Peyer's patch (tissue), 4 donors: Measurements from ENCODE around the gene GIGYF1. TPM values are rescaled to one million over a fixed set of nuclear protein-coding genes. Genes with fewer than 3 reads are reported as not detected.
"Not testable (repeated sequence)": the region's sequence is repeated elsewhere in the genome, so short reads cannot be mapped to it uniquely, and the experiment has no call there.

Source experiments
- DNase-seq, 3 donors: peaks; one replicate each; pipeline ENCODE4 v3.0.0-alpha.2; 2017 to 2019
- H3K27ac ChIP-seq, 4 donors: fragments of 200-600 bp; sonication (generic); one replicate each; pipeline ENCODE4 v1.5.1; 2016 to 2019
- H3K27me3 ChIP-seq, 2 donors: fragments of 200-600 bp; sonication (generic); one replicate each; pipeline ENCODE4 v1.5.1; 2019
- H3K36me3 ChIP-seq, 3 donors: fragments of 200-600 bp; sonication (generic); one replicate each; pipeline ENCODE4 v1.5.1; 2016 to 2019
- H3K4me1 ChIP-seq, 4 donors: fragments of 200-600 bp; sonication (generic); one replicate each; pipeline ENCODE4 v1.5.1; 2016 to 2019
- H3K4me3 ChIP-seq, 4 donors: fragments of 200-600 bp; sonication (generic); 1 replicate in 3 of 4; 2 replicates in 1 of 4; pipeline ENCODE4 v1.5.1; 2016 to 2019; ENCODE audit warnings: mild to moderate bottlenecking in 1 of 4
- H3K9me3 ChIP-seq, 4 donors: fragments of 200-600 bp; sonication (generic); one replicate each; pipeline ENCODE4 v1.5.1; 2016 to 2019; ENCODE audit warnings: mild to moderate bottlenecking in 1 of 4
- POLR2A ChIP-seq, 2 donors: fragments of 450-650 bp; IDR thresholded peaks; one replicate each; pipeline ENCODE4 v1.5.1; 2017; ENCODE audit warnings: antibody characterized with exemption in 2 of 2, mild to moderate bottlenecking in 2 of 2, moderate library complexity in 2 of 2
- total RNA-seq, 4 donors: library from RNA; depleted of rRNA; stranded (reverse); fragments of >200 nt; gene quantifications; one replicate each; pipeline ENCODE4 v1.1.0, GENCODE V29; 2016
- TF ChIP-seq, protein P1 (sequence below), 6 experiments: fragments of 450-650 bp in 4 of 6; fragments of 200-600 bp in 2 of 6; sonication (generic) in 1 of 6; IDR thresholded peaks; one replicate each; pipeline ENCODE4 v1.5.1; 2017 to 2019; ENCODE audit warnings: antibody characterized with exemption in 6 of 6, mild to moderate bottlenecking in 3 of 6, moderate library complexity in 1 of 6

Gene GIGYF1
- total RNA-seq, 4 donors from 2014 or later, result 41.3 to 126 (median 72.9) TPM

DNA sequence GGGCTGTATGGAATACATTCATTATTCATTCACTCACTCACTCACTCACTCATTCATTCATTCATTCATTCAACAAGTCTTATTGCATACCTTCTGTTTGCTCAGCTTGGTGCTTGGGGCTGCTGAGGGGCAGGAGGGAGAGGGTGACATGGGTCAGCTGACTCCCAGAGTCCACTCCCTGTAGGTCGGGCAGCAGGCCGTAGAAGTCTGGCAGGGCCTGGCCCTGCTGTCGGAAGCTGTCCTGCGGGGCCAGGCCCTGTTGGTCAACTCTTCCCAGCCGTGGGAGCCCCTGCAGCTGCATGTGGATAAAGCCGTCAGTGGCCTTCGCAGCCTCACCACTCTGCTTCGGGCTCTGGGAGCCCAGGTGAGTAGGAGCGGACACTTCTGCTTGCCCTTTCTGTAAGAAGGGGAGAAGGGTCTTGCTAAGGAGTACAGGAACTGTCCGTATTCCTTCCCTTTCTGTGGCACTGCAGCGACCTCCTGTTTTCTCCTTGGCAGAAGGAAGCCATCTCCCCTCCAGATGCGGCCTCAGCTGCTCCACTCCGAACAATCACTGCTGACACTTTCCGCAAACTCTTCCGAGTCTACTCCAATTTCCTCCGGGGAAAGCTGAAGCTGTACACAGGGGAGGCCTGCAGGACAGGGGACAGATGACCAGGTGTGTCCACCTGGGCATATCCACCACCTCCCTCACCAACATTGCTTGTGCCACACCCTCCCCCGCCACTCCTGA is 28.6 kb upstream of the GIGYF1 start:
- DNase-seq, result no peak
- H3K4me1 ChIP-seq, result peaks cover 0 to 19% (median 0%) of the 10 kb centered on the region in 4 donors
- no peak for TF ChIP-seq POLR2A (IDR thresholded peaks at IDR 0.05)
- TF ChIP-seq, protein P1, sequence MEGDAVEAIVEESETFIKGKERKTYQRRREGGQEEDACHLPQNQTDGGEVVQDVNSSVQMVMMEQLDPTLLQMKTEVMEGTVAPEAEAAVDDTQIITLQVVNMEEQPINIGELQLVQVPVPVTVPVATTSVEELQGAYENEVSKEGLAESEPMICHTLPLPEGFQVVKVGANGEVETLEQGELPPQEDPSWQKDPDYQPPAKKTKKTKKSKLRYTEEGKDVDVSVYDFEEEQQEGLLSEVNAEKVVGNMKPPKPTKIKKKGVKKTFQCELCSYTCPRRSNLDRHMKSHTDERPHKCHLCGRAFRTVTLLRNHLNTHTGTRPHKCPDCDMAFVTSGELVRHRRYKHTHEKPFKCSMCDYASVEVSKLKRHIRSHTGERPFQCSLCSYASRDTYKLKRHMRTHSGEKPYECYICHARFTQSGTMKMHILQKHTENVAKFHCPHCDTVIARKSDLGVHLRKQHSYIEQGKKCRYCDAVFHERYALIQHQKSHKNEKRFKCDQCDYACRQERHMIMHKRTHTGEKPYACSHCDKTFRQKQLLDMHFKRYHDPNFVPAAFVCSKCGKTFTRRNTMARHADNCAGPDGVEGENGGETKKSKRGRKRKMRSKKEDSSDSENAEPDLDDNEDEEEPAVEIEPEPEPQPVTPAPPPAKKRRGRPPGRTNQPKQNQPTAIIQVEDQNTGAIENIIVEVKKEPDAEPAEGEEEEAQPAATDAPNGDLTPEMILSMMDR (IDR thresholded peaks at IDR 0.05), result no peak

DNA sequence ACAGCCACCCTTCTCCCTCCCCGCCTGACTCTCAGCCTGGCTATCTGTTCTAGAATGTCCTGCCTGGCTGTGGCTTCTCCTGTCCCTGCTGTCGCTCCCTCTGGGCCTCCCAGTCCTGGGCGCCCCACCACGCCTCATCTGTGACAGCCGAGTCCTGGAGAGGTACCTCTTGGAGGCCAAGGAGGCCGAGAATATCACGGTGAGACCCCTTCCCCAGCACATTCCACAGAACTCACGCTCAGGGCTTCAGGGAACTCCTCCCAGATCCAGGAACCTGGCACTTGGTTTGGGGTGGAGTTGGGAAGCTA is 27.4 kb upstream of the GIGYF1 start:
- TF ChIP-seq, protein P1 (IDR thresholded peaks at IDR 0.05), result no peak
- TF ChIP-seq POLR2A (IDR thresholded peaks at IDR 0.05), result no peak
- no peak overlapping the region for H3K27ac ChIP-seq
- DNase-seq, result no peak
- no peaks in the 10 kb centered on the region for H3K36me3 ChIP-seq
- H3K9me3 ChIP-seq, result no peaks in the 10 kb centered on the region
- peaks cover 0 to 16% of the 10 kb centered on the region in 2 donors for H3K27me3 ChIP-seq
- peaks cover 0 to 19% (median 0%) of the 10 kb centered on the region in 4 donors for H3K4me1 ChIP-seq
- no peak overlapping the region for H3K4me3 ChIP-seq

More for the DNA sequence above, 28.6 kb upstream of the GIGYF1 start:
- Histone ChIP-seq H3K36me3 (no peaks in the 10 kb centered on the region), H3K9me3 (no peaks in the 10 kb centered on the region), H3K27me3 (peaks cover 0 to 16% of the 10 kb centered on the region in 2 donors), H3K27ac (no peak overlapping the region), H3K4me3 (no peak overlapping the region)

DNA sequence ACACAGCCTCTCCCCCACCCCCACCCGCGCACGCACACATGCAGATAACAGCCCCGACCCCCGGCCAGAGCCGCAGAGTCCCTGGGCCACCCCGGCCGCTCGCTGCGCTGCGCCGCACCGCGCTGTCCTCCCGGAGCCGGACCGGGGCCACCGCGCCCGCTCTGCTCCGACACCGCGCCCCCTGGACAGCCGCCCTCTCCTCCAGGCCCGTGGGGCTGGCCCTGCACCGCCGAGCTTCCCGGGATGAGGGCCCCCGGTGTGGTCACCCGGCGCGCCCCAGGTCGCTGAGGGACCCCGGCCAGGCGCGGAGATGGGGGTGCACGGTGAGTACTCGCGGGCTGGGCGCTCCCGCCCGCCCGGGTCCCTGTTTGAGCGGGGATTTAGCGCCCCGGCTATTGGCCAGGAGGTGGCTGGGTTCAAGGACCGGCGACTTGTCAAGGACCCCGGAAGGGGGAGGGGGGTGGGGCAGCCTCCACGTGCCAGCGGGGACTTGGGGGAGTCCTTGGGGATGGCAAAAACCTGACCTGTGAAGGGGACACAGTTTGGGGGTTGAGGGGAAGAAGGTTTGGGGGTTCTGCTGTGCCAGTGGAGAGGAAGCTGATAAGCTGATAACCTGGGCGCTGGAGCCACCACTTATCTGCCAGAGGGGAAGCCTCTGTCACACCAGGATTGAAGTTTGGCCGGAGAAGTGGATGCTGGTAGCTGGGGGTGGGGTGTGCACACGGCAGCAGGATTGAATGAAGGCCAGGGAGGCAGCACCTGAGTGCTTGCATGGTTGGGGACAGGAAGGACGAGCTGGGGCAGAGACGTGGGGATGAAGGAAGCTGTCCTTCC is 26.8 kb upstream of the GIGYF1 start:
- no peak for DNase-seq
- Histone ChIP-seq H3K27ac (no peak overlapping the region), H3K4me3 (peak overlapping the region in 3 of 4 donors; percentile 6 to 19 (median 17)), H3K36me3 (no peaks in the 10 kb centered on the region), H3K4me1 (peaks cover 0 to 19% (median 0%) of the 10 kb centered on the region in 4 donors), H3K9me3 (no peaks in the 10 kb centered on the region), H3K27me3 (peaks cover 0 to 16% of the 10 kb centered on the region in 2 donors)
- no peak for TF ChIP-seq POLR2A (IDR thresholded peaks at IDR 0.05)
- TF ChIP-seq, protein P1 (IDR thresholded peaks at IDR 0.05), result no peak

DNA sequence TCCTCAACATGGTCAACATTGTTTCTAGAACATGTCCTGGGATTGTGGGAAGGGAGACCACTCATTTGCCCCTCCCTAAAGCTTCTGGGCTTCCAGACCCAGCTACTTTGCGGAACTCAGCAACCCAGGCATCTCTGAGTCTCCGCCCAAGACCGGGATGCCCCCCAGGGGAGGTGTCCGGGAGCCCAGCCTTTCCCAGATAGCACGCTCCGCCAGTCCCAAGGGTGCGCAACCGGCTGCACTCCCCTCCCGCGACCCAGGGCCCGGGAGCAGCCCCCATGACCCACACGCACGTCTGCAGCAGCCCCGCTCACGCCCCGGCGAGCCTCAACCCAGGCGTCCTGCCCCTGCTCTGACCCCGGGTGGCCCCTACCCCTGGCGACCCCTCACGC is 26.2 kb upstream of the GIGYF1 start, which contains the start of gene EPO:
TSS of gene EPO (plus strand) at position 190 of the 392 bp plus-strand sequence. CDS start 513 bp downstream, outside the sequence.
- Histone ChIP-seq H3K9me3 (no peaks in the 10 kb centered on the region), H3K27ac (no peak within 1 kb of the TSS), H3K4me1 (peaks cover 0 to 16% (median 0%) of the 10 kb centered on the region in 4 donors), H3K27me3 (peaks cover 0 to 16% of the 10 kb centered on the region in 2 donors), H3K36me3 (no peaks in the 10 kb centered on the region), H3K4me3 (peak within 1 kb of the TSS in 3 of 4 donors; percentile 6 to 19 (median 17))
- DNase-seq, result no peak
- no peak for TF ChIP-seq POLR2A (IDR thresholded peaks at IDR 0.05)
- TF ChIP-seq, protein P1 (IDR thresholded peaks at IDR 0.05), result no peak

DNA sequence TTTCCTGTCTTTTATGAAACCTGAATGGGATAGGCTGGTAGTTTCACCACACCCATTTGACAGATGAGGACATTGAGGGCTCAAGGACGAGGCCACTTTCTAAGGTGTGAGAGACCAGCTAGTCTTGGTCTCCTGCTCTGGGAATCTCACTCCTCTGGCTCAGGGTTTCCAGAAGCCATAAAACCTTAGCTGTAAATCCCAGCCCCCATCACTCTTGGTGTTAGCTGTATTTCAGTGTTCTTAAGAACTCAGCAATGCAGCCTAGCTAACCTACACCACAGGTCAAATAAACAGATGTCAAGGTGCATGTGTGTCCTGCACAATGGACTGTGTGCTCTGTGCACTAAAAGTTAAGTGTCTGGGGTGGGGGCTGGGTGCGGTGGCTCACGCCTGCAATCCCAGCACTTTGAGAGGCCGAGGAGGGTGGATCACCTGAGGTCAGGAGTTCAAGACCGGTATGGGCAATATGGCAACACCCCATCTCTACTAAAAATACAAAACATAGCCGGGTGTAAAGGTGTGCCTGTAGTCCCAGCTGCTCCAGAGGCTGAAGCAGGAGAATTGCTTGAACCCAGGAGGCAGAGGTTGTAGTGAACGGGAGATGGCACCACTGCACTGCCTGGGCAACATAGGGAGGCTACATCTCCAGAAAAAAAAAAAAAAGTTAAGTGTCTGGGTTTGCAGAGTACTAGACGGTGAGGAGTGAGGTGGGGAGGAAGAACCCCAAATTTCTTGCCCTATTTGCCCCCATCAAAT is 25.7 kb upstream of the GIGYF1 start:
- H3K4me1 ChIP-seq, result peaks cover 0 to 12% (median 0%) of the 10 kb centered on the region in 4 donors
- H3K36me3 ChIP-seq, result no peaks in the 10 kb centered on the region
- H3K27me3 ChIP-seq, result peaks cover 0 to 16% of the 10 kb centered on the region in 2 donors
- no peak overlapping the region for H3K4me3 ChIP-seq
- TF ChIP-seq POLR2A (IDR thresholded peaks at IDR 0.05), result no peak
- TF ChIP-seq, protein P1 (IDR thresholded peaks at IDR 0.05), result peak in 1 of 6 experiments; percentile 8
- H3K27ac ChIP-seq, result no peak overlapping the region
- no peaks in the 10 kb centered on the region for H3K9me3 ChIP-seq
- no peak for DNase-seq

DNA sequence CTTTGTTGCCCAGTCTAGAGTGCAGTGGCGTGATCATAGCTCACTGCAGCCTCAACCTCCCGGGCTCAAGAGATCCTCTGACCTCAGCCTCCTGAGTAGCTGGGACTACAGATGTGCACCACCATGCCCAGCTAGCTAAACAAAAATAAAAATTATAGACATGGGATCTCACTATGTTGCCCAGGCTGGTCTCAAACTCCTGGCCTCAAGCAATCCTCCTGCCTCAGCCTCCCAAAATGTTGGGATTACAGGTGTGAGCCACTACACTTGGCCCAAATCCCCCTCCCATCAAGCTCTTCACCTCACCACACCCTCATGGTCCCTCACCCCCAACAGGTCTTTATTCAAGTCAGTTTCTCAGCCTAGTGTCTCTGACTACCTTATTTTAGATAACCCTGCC is 23.0 kb upstream of the GIGYF1 start:
- Histone ChIP-seq H3K4me1 (peaks cover 0 to 12% (median 0%) of the 10 kb centered on the region in 4 donors), H3K27me3 (peaks cover 0 to 16% of the 10 kb centered on the region in 2 donors)
- DNase-seq, H3K4me3 ChIP-seq, H3K36me3 ChIP-seq, H3K9me3 ChIP-seq, H3K27ac ChIP-seq: not testable (repeated sequence)
